Measurements from ENCODE around the gene ATP6V0A1. TPM values are rescaled to one million over a fixed set of nuclear protein-coding genes. Genes with fewer than 3 reads are reported as not detected.

ATP6V0A1 gene
- total RNA-seq, 1 donor from 2014 or later, result 66.8 TPM

DNA sequence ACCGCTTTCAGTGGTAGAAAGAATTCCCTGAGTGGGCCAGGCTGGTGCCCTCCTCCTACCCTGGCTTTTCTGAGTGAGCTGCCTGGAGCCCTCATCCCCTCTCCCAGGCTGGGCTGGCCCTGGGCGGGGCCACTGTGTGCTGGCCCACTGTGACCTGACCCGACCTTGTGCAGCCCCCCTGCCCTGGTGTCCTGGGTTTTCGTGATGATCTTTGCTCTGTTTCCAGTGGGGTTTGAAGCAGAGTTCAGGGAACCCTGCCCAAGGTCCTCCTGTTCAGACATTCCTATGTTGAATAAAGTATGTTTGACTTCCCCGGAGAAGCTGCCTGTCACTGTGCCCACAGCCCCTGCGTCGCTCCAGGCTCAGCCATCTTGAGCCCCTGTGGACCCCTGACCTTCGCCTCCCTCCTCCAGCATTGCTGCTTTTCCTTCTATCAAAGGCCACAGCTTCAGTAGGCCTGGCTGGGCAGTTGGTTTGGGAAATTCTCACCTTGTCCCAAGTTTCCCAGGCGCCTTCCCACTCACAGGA is 63.6 kb downstream of the ATP6V0A1 start:
- peaks cover 10 to 34% (median 19%) of the 10 kb centered on the region in 3 donors for H3K36me3 ChIP-seq (ENCODE audit: control insufficient read depth in 3 of 3, insufficient read depth in 3 of 3, low read length in 3 of 3)
- H3K4me1 ChIP-seq (ENCODE audit: control insufficient read depth in 3 of 3, insufficient read depth in 3 of 3, low read length in 3 of 3), result peaks cover 63 to 76% (median 74%) of the 10 kb centered on the region in 3 donors
- peak overlapping the region; percentile 92 for H3K27ac ChIP-seq (ENCODE audit: low read depth, low read length)
- H3K27me3 ChIP-seq (ENCODE audit: control insufficient read depth in 3 of 3, insufficient read depth in 3 of 3, low read length in 3 of 3), result no peaks in the 10 kb centered on the region
- peak overlapping the region; percentile 20 to 73 (median 32) for H3K9ac ChIP-seq (ENCODE audit: low read depth in 1 of 3, low read length in 3 of 3)
- no peaks in the 10 kb centered on the region for H3K9me3 ChIP-seq (ENCODE audit: control insufficient read depth in 3 of 3, low read length in 3 of 3)
- H3K4me3 ChIP-seq (ENCODE audit: low read length in 3 of 3), result peak overlapping the region in 1 of 3 donors; percentile 13

DNA sequence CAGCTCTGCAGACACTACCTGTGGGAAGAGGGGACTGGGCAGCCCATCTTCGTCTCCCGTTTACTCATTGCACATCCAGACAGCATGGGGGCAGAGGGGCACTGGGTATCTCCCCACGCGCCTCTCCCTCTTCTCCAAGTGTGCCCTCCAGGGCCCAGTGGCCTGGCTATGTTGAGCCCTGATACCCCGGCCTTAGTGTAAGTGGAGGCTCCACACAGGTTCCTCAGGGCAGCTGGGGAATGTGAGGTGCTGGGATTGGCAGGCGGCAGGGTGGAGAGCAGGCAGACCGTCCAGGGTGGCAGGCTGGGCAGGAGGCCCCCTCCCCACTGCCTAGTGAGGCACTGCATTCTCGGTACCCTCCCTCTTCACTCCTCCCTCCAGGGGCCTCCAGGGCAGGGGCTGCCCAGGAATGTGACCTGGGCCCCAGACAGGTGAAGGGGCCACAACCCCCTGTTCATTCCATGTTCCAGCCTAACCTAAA is 64.2 kb downstream of the ATP6V0A1 start:
- H3K4me1 ChIP-seq (ENCODE audit: control insufficient read depth in 3 of 3, insufficient read depth in 3 of 3, low read length in 3 of 3), result peaks cover 59 to 74% (median 72%) of the 10 kb centered on the region in 3 donors
- peak overlapping the region in 1 of 3 donors; percentile 73 for H3K9ac ChIP-seq (ENCODE audit: low read depth in 1 of 3, low read length in 3 of 3)
- no peaks in the 10 kb centered on the region for H3K27me3 ChIP-seq (ENCODE audit: control insufficient read depth in 3 of 3, insufficient read depth in 3 of 3, low read length in 3 of 3)
- no peaks in the 10 kb centered on the region for H3K9me3 ChIP-seq (ENCODE audit: control insufficient read depth in 3 of 3, low read length in 3 of 3)
- H3K27ac ChIP-seq (ENCODE audit: low read depth, low read length), result peak overlapping the region; percentile 92
- H3K4me3 ChIP-seq (ENCODE audit: low read length in 3 of 3), result no peak overlapping the region
- peaks cover 10 to 29% (median 19%) of the 10 kb centered on the region in 3 donors for H3K36me3 ChIP-seq (ENCODE audit: control insufficient read depth in 3 of 3, insufficient read depth in 3 of 3, low read length in 3 of 3)

GRCh38 chr17:42525221-42525620 is 66.5 kb downstream of the ATP6V0A1 start:
- Histone ChIP-seq H3K27ac (ENCODE audit: low read depth, low read length) (peak overlapping the region; percentile 45), H3K4me3 (ENCODE audit: low read length in 3 of 3) (no peak overlapping the region), H3K27me3 (ENCODE audit: control insufficient read depth in 3 of 3, insufficient read depth in 3 of 3, low read length in 3 of 3) (no peaks in the 10 kb centered on the region), H3K36me3 (ENCODE audit: control insufficient read depth in 3 of 3, insufficient read depth in 3 of 3, low read length in 3 of 3) (peaks cover 10 to 23% (median 19%) of the 10 kb centered on the region in 3 donors), H3K9me3 (ENCODE audit: control insufficient read depth in 3 of 3, low read length in 3 of 3) (no peaks in the 10 kb centered on the region), H3K4me1 (ENCODE audit: control insufficient read depth in 3 of 3, insufficient read depth in 3 of 3, low read length in 3 of 3) (peaks cover 38 to 53% (median 49%) of the 10 kb centered on the region in 3 donors), H3K9ac (ENCODE audit: low read depth in 1 of 3, low read length in 3 of 3) (no peak overlapping the region)

DNA sequence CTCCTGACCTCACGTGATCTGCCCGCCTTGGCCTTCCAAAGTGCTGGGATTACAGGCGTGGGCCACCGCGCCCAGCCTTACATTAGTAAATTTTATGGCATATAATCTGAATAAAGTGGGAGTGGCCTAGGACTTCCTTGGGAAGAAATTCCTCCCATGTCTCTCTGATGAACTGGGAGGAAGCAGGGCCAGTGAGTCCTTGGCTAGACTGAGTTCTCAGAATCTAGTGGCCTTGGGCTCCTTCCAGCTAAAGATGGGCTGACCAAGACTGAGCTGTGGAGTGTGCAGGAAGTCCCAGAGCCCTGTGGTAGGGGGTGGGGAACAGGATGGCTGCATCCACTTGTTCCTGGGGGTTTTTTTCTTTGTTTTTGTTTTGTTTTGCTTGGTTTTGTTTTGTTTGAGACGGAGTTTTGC is 67.4 kb downstream of the ATP6V0A1 start:
- H3K4me1 ChIP-seq (ENCODE audit: control insufficient read depth in 3 of 3, insufficient read depth in 3 of 3, low read length in 3 of 3), result peaks cover 34 to 45% (median 44%) of the 10 kb centered on the region in 3 donors
- peak overlapping the region; percentile 45 for H3K27ac ChIP-seq (ENCODE audit: low read depth, low read length)
- no peaks in the 10 kb centered on the region for H3K9me3 ChIP-seq (ENCODE audit: control insufficient read depth in 3 of 3, low read length in 3 of 3)
- no peak overlapping the region for H3K4me3 ChIP-seq (ENCODE audit: low read length in 3 of 3)
- H3K36me3 ChIP-seq (ENCODE audit: control insufficient read depth in 3 of 3, insufficient read depth in 3 of 3, low read length in 3 of 3), result peaks cover 10 to 21% (median 18%) of the 10 kb centered on the region in 3 donors
- no peak overlapping the region for H3K9ac ChIP-seq (ENCODE audit: low read depth in 1 of 3, low read length in 3 of 3)
- no peaks in the 10 kb centered on the region for H3K27me3 ChIP-seq (ENCODE audit: control insufficient read depth in 3 of 3, insufficient read depth in 3 of 3, low read length in 3 of 3)

DNA sequence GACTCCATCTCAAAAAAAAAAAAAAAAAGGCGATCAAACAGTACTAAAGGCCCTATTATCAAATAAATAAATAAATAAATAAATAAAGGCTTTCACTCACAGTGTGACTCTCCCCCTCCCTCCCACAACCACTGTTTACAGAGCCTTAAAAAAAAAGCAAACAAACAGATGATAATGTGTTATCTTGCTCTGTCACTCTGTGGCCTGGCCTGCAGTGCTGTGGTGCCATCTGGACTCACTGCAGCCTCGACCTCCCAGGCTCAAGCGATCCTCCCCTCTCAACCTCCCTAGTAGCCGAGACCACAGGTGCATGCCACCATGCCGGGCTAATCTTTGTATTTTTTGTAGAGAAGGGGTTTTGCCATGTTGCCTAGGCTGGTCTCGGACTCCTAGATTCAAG is 69.3 kb downstream of the ATP6V0A1 start:
- Histone ChIP-seq H3K9me3 (ENCODE audit: control insufficient read depth in 3 of 3, low read length in 3 of 3) (no peaks in the 10 kb centered on the region), H3K4me1 (ENCODE audit: control insufficient read depth in 3 of 3, insufficient read depth in 3 of 3, low read length in 3 of 3) (peaks cover 22 to 33% (median 29%) of the 10 kb centered on the region in 3 donors), H3K27ac (ENCODE audit: low read depth, low read length) (no peak overlapping the region), H3K27me3 (ENCODE audit: control insufficient read depth in 3 of 3, insufficient read depth in 3 of 3, low read length in 3 of 3) (no peaks in the 10 kb centered on the region), H3K4me3 (ENCODE audit: low read length in 3 of 3) (no peak overlapping the region), H3K36me3 (ENCODE audit: control insufficient read depth in 3 of 3, insufficient read depth in 3 of 3, low read length in 3 of 3) (peaks cover 0 to 2% (median 2%) of the 10 kb centered on the region in 3 donors), H3K9ac (ENCODE audit: low read depth in 1 of 3, low read length in 3 of 3) (no peak overlapping the region)

GRCh38 chr17:42529061-42529460 is 70.4 kb downstream of the ATP6V0A1 start:
- H3K9me3 ChIP-seq (ENCODE audit: control insufficient read depth in 3 of 3, low read length in 3 of 3), result no peaks in the 10 kb centered on the region
- H3K9ac ChIP-seq (ENCODE audit: low read depth in 1 of 3, low read length in 3 of 3), result peak overlapping the region in 1 of 3 donors; percentile 25
- peaks cover 19 to 30% (median 26%) of the 10 kb centered on the region in 3 donors for H3K4me1 ChIP-seq (ENCODE audit: control insufficient read depth in 3 of 3, insufficient read depth in 3 of 3, low read length in 3 of 3)
- H3K27me3 ChIP-seq (ENCODE audit: control insufficient read depth in 3 of 3, insufficient read depth in 3 of 3, low read length in 3 of 3), result no peaks in the 10 kb centered on the region
- no peak overlapping the region for H3K27ac ChIP-seq (ENCODE audit: low read depth, low read length)
- no peaks in the 10 kb centered on the region for H3K36me3 ChIP-seq (ENCODE audit: control insufficient read depth in 3 of 3, insufficient read depth in 3 of 3, low read length in 3 of 3)
- no peak overlapping the region for H3K4me3 ChIP-seq (ENCODE audit: low read length in 3 of 3)

GRCh38 chr17:42530952-42531454 is 72.3 kb downstream of the ATP6V0A1 start:
- Histone ChIP-seq H3K9me3 (ENCODE audit: control insufficient read depth in 3 of 3, low read length in 3 of 3) (no peaks in the 10 kb centered on the region), H3K4me1 (ENCODE audit: control insufficient read depth in 3 of 3, insufficient read depth in 3 of 3, low read length in 3 of 3) (peaks cover 26 to 30% (median 27%) of the 10 kb centered on the region in 3 donors), H3K27me3 (ENCODE audit: control insufficient read depth in 3 of 3, insufficient read depth in 3 of 3, low read length in 3 of 3) (no peaks in the 10 kb centered on the region), H3K27ac (ENCODE audit: low read depth, low read length) (peak overlapping the region; percentile 48), H3K9ac (ENCODE audit: low read depth in 1 of 3, low read length in 3 of 3) (peak overlapping the region in 1 of 3 donors; percentile 40), H3K4me3 (ENCODE audit: low read length in 3 of 3) (no peak overlapping the region), H3K36me3 (ENCODE audit: control insufficient read depth in 3 of 3, insufficient read depth in 3 of 3, low read length in 3 of 3) (no peaks in the 10 kb centered on the region)

GRCh38 chr17:42531455-42532354 is 73.0 kb downstream of the ATP6V0A1 start:
- H3K9ac ChIP-seq (ENCODE audit: low read depth in 1 of 3, low read length in 3 of 3), result peak overlapping the region; percentile 38 to 83 (median 74)
- peaks cover 26 to 28% (median 27%) of the 10 kb centered on the region in 3 donors for H3K4me1 ChIP-seq (ENCODE audit: control insufficient read depth in 3 of 3, insufficient read depth in 3 of 3, low read length in 3 of 3)
- H3K4me3 ChIP-seq (ENCODE audit: low read length in 3 of 3), result peak overlapping the region; percentile 71 to 80 (median 75)
- H3K9me3 ChIP-seq (ENCODE audit: control insufficient read depth in 3 of 3, low read length in 3 of 3), result no peaks in the 10 kb centered on the region
- peak overlapping the region; percentile 48 for H3K27ac ChIP-seq (ENCODE audit: low read depth, low read length)
- H3K36me3 ChIP-seq (ENCODE audit: control insufficient read depth in 3 of 3, insufficient read depth in 3 of 3, low read length in 3 of 3), result no peaks in the 10 kb centered on the region
- no peaks in the 10 kb centered on the region for H3K27me3 ChIP-seq (ENCODE audit: control insufficient read depth in 3 of 3, insufficient read depth in 3 of 3, low read length in 3 of 3)

- Histone ChIP-seq H3K27ac (ENCODE audit: low read depth, low read length) (peak overlapping the region; percentile 92), H3K4me3 (ENCODE audit: low read length in 3 of 3) (peak overlapping the region; percentile 70 to 81 (median 81)), H3K9me3 (ENCODE audit: control insufficient read depth in 3 of 3, low read length in 3 of 3) (no peaks in the 10 kb centered on the region)
Measured at GRCh38 chr17:42535155-42536047, 76.7 kb downstream of the ATP6V0A1 start.

More at GRCh38 chr17:42535155-42536047, 76.7 kb downstream of the ATP6V0A1 start:
- Histone ChIP-seq H3K27me3 (ENCODE audit: control insufficient read depth in 3 of 3, insufficient read depth in 3 of 3, low read length in 3 of 3) (no peaks in the 10 kb centered on the region), H3K9ac (ENCODE audit: low read depth in 1 of 3, low read length in 3 of 3) (peak overlapping the region; percentile 66 to 90 (median 69)), H3K4me1 (ENCODE audit: control insufficient read depth in 3 of 3, insufficient read depth in 3 of 3, low read length in 3 of 3) (peaks cover 25 to 31% (median 26%) of the 10 kb centered on the region in 3 donors), H3K36me3 (ENCODE audit: control insufficient read depth in 3 of 3, insufficient read depth in 3 of 3, low read length in 3 of 3) (peaks cover 9 to 14% (median 12%) of the 10 kb centered on the region in 3 donors)
